ENCODE data around the gene OXGR1.
A peak's percentile ranks its signal among the peaks of the same experiment; 100 is the strongest.
"Not testable (repeated sequence)": the region's sequence is repeated elsewhere in the genome, so short reads cannot be mapped to it uniquely, and the experiment has no call there.

Gene OXGR1

GRCh38 chr13:97005625-97006262, 11.5 kb upstream of the OXGR1 start:
- DNase-seq (ENCODE audit: low read depth in 2 of 2): peak; percentile 36 to 44

- DNase-seq (ENCODE audit: low read depth in 2 of 2): no peak
These were observed 10.6 kb upstream of the OXGR1 start for GRCh38 chr13:97004886-97005285.

DNA sequence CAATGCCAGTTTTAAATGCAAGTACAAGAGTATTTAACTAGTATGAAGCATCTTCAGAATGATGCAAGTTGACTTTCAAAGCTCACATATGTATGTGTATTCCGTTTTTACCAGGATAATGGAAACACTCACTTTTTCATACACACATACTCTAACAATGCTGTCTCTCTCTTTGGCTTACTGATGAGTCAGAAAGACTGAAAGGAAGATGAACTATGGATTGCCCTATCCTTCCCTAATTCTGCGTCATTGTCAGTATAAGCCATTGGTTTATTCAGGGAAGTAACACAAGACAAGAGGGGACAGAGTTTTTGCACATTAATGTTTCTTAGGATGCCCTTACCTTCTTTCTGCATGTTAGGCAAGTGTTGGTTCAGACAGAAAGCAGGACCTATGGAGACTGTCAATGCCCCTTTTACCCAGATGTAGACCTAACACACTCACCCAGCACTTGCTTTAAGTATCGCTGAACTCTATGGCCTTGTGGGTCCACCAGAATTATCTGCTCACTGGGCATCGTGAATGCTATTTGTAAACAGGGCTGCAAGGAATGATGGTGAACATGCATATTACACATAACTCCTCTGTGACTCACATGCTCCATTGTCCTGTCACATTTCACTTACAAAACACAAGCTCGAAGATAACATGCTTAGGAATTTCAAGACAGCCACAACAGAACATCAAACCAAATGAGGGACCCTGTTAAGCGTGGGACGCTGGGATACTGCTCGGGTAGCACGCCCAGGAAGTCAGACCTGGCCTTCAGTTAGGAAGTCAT, 10.0 kb upstream of the OXGR1 start:
- DNase-seq (ENCODE audit: low read depth in 2 of 2): peak; percentile 45

- DNase-seq (ENCODE audit: low read depth in 2 of 2): no peak
These were observed 8.8 kb upstream of the OXGR1 start for GRCh38 chr13:97003071-97003470.

GRCh38 chr13:97002581-97002980, 8.3 kb upstream of the OXGR1 start:
- DNase-seq (ENCODE audit: low read depth in 2 of 2): no peak

GRCh38 chr13:97001636-97002035, 7.4 kb upstream of the OXGR1 start:
- no peak for DNase-seq (ENCODE audit: low read depth in 2 of 2)

DNA sequence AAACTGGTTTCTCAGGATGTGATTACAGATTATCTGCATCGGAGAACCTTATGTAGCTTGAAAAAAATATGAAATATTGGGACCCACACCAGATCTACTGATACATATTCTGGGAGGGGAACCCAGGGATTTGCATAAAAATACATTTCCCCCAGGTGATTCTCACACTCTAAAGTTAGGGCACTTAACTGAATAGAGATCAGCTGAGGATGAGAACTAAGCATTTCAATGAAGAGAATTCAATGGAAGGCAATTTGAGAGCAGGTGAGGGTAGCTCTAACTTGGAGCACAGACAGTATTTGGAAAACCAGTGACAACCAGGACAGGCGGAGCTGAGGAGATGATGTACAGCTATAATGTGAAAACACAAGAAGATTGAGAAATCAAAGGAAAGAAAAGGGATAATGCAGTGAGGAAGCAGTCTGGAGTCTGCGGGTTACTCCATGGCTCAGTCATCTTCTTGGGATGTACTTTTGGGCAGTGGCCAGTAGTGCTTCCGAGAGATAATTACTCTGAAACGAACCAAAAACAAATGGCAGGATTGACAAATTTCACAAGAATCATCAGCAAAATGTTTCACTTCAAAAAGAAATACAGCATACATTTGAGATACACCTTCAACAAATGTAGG, 6.1 kb upstream of the OXGR1 start:
- DNase-seq (ENCODE audit: low read depth in 2 of 2): peak; percentile 33 to 37

- no peak for DNase-seq (ENCODE audit: low read depth in 2 of 2)
These were observed 4.8 kb upstream of the OXGR1 start for GRCh38 chr13:96999091-96999490.

DNA sequence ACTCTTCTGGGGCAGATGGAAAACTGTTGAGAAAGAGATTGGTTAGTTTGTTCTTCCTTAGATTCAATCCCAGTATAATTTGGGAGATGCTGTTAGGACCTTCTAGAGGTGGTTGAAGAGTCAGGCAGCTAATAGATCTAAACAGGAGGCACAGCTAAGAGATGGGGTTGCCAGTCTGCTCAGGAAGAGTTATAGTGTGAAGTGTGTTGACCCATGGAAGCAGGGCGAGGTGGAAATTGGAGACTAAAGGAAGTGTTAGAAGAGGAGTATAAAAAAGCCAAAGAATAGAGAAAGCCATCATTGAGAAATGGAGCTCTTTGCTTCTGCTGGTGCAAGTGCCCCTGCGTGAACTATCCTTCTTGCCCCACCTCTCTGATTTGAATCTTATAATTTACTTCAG, 3.8 kb upstream of the OXGR1 start:
- DNase-seq (ENCODE audit: low read depth in 2 of 2): no peak

DNA sequence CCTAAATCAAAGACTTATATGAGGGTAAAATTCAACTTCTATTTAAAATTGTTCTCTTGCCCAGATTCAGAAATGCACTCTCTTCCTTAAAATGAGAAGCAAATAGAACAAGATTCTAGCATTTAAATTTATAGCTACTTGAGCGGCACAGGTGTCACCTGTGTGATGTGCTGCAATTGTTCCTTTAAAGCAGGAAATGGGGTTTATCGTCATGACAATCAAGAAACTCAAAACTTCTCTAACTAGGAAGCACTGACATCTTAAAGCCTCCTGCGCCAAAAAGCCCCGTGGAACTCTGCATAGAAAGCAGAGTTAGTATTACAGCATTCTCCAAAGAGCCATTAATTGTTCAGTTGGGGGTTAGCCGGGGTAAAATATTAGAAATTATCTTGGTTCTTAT, 2.6 kb upstream of the OXGR1 start:
- no peak for DNase-seq (ENCODE audit: low read depth in 2 of 2)

- no peak for DNase-seq (ENCODE audit: low read depth in 2 of 2)
These were observed 1.8 kb upstream of the OXGR1 start for GRCh38 chr13:96996107-96996506.

- DNase-seq (ENCODE audit: low read depth in 2 of 2): no peak
These were observed 575 bp upstream of the OXGR1 start for GRCh38 chr13:96994858-96995243.

DNA sequence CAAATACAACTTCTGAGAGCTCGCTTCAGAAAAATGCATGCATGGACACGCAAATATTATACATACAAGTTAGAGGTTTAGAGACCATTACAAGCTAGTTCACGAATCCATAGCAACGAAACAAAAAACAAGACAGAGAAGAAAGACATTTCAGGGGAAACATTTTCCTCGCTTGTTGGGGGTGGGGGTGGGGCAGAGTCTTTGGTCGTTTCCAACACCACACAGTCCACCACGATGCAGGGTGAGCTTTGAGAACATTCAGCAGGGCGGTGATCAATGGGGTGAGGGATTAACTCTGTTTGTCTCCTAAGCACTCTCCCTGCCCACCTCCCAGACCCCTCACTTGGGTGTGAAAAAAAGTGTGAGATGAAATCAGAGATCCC, 651 bp downstream of the OXGR1 start:
- DNase-seq (ENCODE audit: low read depth in 2 of 2): no peak

- no peak for DNase-seq (ENCODE audit: low read depth in 2 of 2)
These were observed 1.6 kb downstream of the OXGR1 start for GRCh38 chr13:96992633-96993032.

DNA sequence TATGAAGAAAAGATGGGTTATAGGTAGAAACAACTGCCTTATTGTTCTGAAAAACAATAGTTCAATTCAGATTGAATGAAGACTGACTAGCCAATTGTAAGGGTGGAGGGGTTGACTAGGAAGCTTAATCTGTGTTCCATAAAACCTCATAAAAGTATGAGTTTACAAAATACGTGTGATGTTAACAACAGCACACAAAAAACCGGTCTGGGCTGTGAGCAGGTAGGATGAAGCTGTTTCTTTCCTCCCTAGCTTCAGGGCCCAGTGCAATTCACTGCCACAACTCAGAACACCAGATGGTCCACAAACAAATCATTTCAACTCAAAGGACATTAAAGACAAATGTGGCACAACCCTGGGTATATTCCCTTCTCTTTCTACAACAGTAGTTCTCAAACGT, 3.2 kb downstream of the OXGR1 start:
- no peak for DNase-seq (ENCODE audit: low read depth in 2 of 2)

- DNase-seq (ENCODE audit: low read depth in 2 of 2): no peak
These were observed 5.8 kb downstream of the OXGR1 start for GRCh38 chr13:96988441-96988840.

DNA sequence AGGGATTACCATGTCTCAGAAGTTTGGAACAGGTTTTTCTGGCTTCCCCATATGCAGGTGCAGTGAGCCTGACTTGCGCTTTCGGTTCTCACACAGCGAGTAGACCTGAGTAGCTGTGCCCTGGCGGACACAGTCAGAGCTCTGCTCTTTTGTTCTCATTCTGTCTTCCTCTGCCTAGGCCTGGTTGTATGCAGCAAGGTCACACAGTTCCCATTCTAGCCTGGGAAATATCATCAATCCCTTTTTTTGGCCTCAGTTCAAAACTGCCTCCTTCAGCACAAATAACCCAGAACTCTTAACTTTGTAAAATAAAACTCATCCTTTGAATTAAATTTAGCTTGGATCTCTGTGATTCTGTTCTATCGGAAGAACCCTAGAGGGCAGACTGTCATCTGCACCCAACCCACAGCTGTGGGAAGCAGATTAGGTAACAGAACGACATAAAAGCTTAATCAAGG, 10.2 kb downstream of the OXGR1 start:
- DNase-seq (ENCODE audit: low read depth in 2 of 2): no peak

GRCh38 chr13:96982672-96983071, 11.6 kb downstream of the OXGR1 start:
- no peak for DNase-seq (ENCODE audit: low read depth in 2 of 2)

GRCh38 chr13:96979861-96980260, 14.4 kb downstream of the OXGR1 start:
- not testable (repeated sequence) for DNase-seq (ENCODE audit: low read depth in 2 of 2)

DNA sequence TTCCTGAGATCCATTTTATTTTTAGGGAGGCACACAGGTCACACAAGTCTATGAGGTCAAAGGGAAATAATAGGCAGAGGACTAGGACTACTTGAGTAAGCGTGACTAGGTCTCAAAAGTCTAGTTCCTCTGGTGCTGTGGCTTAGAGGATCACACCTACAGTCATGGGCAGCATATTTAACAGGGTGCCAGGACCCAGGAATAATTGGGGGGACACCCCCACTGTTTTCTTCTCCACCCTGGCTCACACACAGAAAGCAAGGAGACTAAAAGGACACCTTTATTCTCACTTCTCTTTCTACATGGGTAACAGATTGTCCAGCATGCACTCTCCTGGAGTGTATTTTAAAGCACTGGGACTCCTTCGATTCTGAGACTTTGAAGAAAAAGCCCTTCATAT, 26.2 kb downstream of the OXGR1 start:
- DNase-seq (ENCODE audit: low read depth in 2 of 2): no peak

- no peak for DNase-seq (ENCODE audit: low read depth in 2 of 2)
These were observed 27.0 kb downstream of the OXGR1 start for GRCh38 chr13:96967248-96967745.

DNA sequence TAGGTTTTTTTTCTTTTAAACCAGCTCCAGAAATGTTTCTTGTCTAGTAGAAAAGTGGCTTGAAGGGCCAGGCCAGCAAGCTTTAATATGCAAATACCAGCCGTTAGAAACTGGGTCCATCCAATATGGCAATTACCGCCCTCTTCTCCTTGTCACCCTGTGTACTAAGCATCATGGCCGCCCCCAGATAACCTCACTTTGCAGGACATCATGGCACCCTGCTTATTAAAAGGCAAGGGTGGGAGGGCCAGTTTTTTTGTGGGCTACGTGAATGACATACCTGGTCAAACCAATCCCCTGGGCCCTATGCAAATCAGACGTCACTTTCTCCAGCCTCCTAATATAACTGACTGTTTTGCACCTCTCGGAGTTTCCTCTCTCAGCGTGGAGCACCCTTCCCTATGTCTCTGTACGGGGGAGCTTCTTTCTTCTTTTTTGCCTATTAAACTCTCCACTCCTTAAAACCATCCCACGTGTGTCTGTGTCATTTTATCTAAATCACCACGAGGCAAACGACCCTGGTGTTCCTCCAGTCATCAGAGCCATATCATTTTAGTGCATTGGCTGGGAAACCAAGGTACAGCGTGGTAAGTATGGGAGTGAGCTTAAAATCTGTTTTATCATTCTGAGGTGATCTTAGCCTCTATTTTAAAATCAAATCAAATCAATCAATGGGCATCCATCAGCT, 27.7 kb downstream of the OXGR1 start:
- DNase-seq (ENCODE audit: low read depth in 2 of 2): no peak
